ENCODE results near the gene PPP1R13L.

DNA sequence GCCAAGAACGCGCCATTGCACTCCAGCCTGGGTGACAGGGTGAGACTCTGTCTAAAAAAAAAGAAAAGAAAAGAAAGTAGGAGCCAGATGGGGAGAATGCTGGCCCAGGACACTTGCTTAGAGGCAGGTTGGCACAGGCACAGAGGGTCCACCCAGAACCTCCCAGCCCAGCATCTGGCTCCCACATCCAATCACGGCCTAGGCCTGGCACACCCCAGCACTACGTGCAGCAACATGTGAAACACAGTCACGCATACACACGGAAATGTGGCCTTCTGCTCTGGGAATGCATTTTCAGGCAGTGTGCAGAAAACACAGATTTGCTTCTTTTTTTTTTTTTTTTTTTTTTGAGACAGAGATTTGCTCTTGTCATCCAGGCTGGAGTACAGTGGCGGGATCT is 42.1 kb upstream of the PPP1R13L start:
- TF ChIP-seq KLF16 (tag by site-specific recombination; IDR thresholded peaks at IDR 0.05) (no peak), CTCF (tag by site-specific recombination; IDR thresholded peaks at IDR 0.05) (no peak), ZBTB20 (tag by site-specific recombination; IDR thresholded peaks at IDR 0.05) (no peak), ZNF146 (tag by site-specific recombination; IDR thresholded peaks at IDR 0.05) (no peak), ZNF692 (tag by site-specific recombination; IDR thresholded peaks at IDR 0.05) (no peak), KLF8 (tag by site-specific recombination; IDR thresholded peaks at IDR 0.05) (no peak)

All from HEK293 (cell line).